Head of caudate nucleus (tissue), 42 donors: ENCODE results near the gene DIAPH1.
A peak's percentile ranks its signal among the peaks of the same experiment; 100 is the strongest.

ENCODE experiments used
- DNase-seq, 42 donors: peaks; one replicate each; pipeline versions ENCODE4 v3.0.0 to v3.0.0-alpha.2; 2020 to 2021; ENCODE audit warnings: mixed read lengths in 7 of 42
- intact Hi-C: fragments of 100-400 bp; cut with DNase I; formaldehyde crosslinking; loops from one replicate; pipeline ENCODE4 v1.15.0; 2022

DIAPH1 gene

GRCh38 chr5:141586246-141586645 is 32.6 kb downstream of the DIAPH1 start:
- intact Hi-C loops: no loop called here
- DNase-seq: no peak

- DNase-seq: no peak
- intact Hi-C loops: no loop called here
Observed at GRCh38 chr5:141585594-141585993, 33.2 kb downstream of the DIAPH1 start.

- intact Hi-C loops: no loop called here
- DNase-seq: no peak
Observed at GRCh38 chr5:141574122-141574510, 44.7 kb downstream of the DIAPH1 start.

- intact Hi-C loops: no loop called here
- DNase-seq: no peak
Observed at GRCh38 chr5:141573489-141574121, 45.2 kb downstream of the DIAPH1 start.

- no peak for DNase-seq
- intact Hi-C loops: no loop called here
Observed at GRCh38 chr5:141570655-141571054, 48.1 kb downstream of the DIAPH1 start.

GRCh38 chr5:141567513-141568117 is 51.2 kb downstream of the DIAPH1 start:
- intact Hi-C loops: loop anchor here (10.0 kb wide), 1 partner anchor 383 kb away; the partner anchor contains the start of genes PCDHB16 and PCDHB9
- DNase-seq: no peak

GRCh38 chr5:141565826-141566570 is 52.8 kb downstream of the DIAPH1 start:
- no peak for DNase-seq
- intact Hi-C loops: loop anchor here (10.0 kb wide), 1 partner anchor 381 kb away; the partner anchor contains the start of genes PCDHB16 and PCDHB9

- intact Hi-C loops: loop anchor here (5.0 to 10.0 kb wide), 2 partner anchors 379 to 477 kb away; partner anchors contain the start of genes PCDHB16 and PCDHB9
- peak in 37 of 42 donors; percentile 13 to 89 (median 65) for DNase-seq
Observed at GRCh38 chr5:141564216-141564692, 54.5 kb downstream of the DIAPH1 start.

- intact Hi-C loops: loop anchor here (5.0 to 10.0 kb wide), 2 partner anchors 376 to 474 kb away; partner anchors contain the start of genes PCDHB16 and PCDHB9
- DNase-seq: peak; percentile 60 to 96 (median 85)
Observed at GRCh38 chr5:141560725-141561483, 57.9 kb downstream of the DIAPH1 start.

- peak in 3 of 42 donors; percentile 13 to 25 (median 17) for DNase-seq
- intact Hi-C loops: loop anchor here (5.0 to 10.0 kb wide), 2 partner anchors 375 to 473 kb away; partner anchors contain the start of genes PCDHB16 and PCDHB9
Observed at GRCh38 chr5:141560151-141560550, 58.6 kb downstream of the DIAPH1 start.

GRCh38 chr5:141559461-141559860 is 59.3 kb downstream of the DIAPH1 start:
- DNase-seq: peak in 1 of 42 donors; percentile 3
- intact Hi-C loops: loop anchor here (2.0 to 10.0 kb wide), 3 partner anchors 37 to 239 kb away; partner anchors contain the start of genes PCDHGA10, PCDHGB7 and TAF7

- intact Hi-C loops: loop anchor here (2.0 to 10.0 kb wide), 3 partner anchors 36 to 237 kb away; partner anchors contain the start of genes PCDHGA10, PCDHGB7 and TAF7
- no peak for DNase-seq
Observed at GRCh38 chr5:141558150-141558549, 60.6 kb downstream of the DIAPH1 start.

- intact Hi-C loops: loop anchor here (2.0 to 10.0 kb wide), 3 partner anchors 35 to 237 kb away; partner anchors contain the start of genes PCDHGA10, PCDHGB7 and TAF7
- peak; percentile 77 to 97 (median 90) for DNase-seq
Observed at GRCh38 chr5:141557681-141558136, 61.1 kb downstream of the DIAPH1 start.

- no peak for DNase-seq
- intact Hi-C loops: no loop called here
Observed at GRCh38 chr5:141547921-141548320, 70.9 kb downstream of the DIAPH1 start.

- DNase-seq: no peak
- intact Hi-C loops: no loop called here
Observed at GRCh38 chr5:141547488-141547887, 71.3 kb downstream of the DIAPH1 start.

GRCh38 chr5:141543053-141543452 is 75.7 kb downstream of the DIAPH1 start:
- intact Hi-C loops: no loop called here
- DNase-seq: no peak

GRCh38 chr5:141534492-141535213 is 84.1 kb downstream of the DIAPH1 start:
- DNase-seq: no peak
- intact Hi-C loops: no loop called here

GRCh38 chr5:141533897-141534296 is 84.9 kb downstream of the DIAPH1 start:
- intact Hi-C loops: no loop called here
- no peak for DNase-seq
